GM13977 (cell line): Measurements from ENCODE around the gene EMC10.
A peak's percentile ranks its signal among the peaks of the same experiment; 100 is the strongest.

Source experiments
- DNase-seq: peaks from one replicate; pipeline ENCODE4 v3.0.0; 2012; ENCODE audit warnings: low spot score
- CTCF ChIP-seq: IDR thresholded peaks from 2 replicates; pipeline ENCODE4 v1.5.1; 2012; ENCODE audit warnings: mild to moderate bottlenecking, control low read depth; ENCODE audit not compliant: insufficient read depth; ENCODE audit errors: extremely low read depth, missing control alignments
- in situ Hi-C: fragments of 300-500 bp; cut with MboI; formaldehyde crosslinking; loops from one replicate; pipeline ENCODE4 v1.12.0; 2022; ENCODE audit warnings: low sequenced_read_pairs, low pct_unique_long_range_greater_than_20kb, mixed read lengths, inconsistent platforms; ENCODE audit not compliant: unreplicated experiment

The EMC10 gene

GRCh38 chr19:50461066-50461875 lies 15.0 kb upstream of the EMC10 start:
- TF ChIP-seq CTCF, result peak; percentile 92
- DNase-seq, result peak; percentile 94

GRCh38 chr19:50462970-50463369 lies 13.3 kb upstream of the EMC10 start:
- in situ Hi-C loops, result loop anchor here (5.0 kb wide), 1 partner anchor 106 kb away; no protein-coding TSS in a partner anchor
- DNase-seq, result no peak
- TF ChIP-seq CTCF, result no peak

More at GRCh38 chr19:50461066-50461875, 15.0 kb upstream of the EMC10 start:
- in situ Hi-C loops, result loop anchor here (5.0 kb wide), 1 partner anchor 104 kb away; no protein-coding TSS in a partner anchor

GRCh38 chr19:50464348-50464747 lies 12.0 kb upstream of the EMC10 start:
- in situ Hi-C loops, result loop anchor here (5.0 kb wide), 1 partner anchor 107 kb away; no protein-coding TSS in a partner anchor
- TF ChIP-seq CTCF, result no peak

GRCh38 chr19:50465000-50465399 lies 11.3 kb upstream of the EMC10 start:
- no peak for DNase-seq
- TF ChIP-seq CTCF, result no peak
- in situ Hi-C loops, result loop anchor here (5.0 kb wide), 1 partner anchor 108 kb away; no protein-coding TSS in a partner anchor

More at GRCh38 chr19:50464348-50464747, 12.0 kb upstream of the EMC10 start:
- no peak for DNase-seq

- no peak for DNase-seq
- TF ChIP-seq CTCF, result no peak
- in situ Hi-C loops, result no loop called here
Observed at GRCh38 chr19:50465986-50466705, 10.2 kb upstream of the EMC10 start.

- in situ Hi-C loops, result no loop called here
- TF ChIP-seq CTCF, result no peak
- DNase-seq, result no peak
Observed at GRCh38 chr19:50466706-50467039, 9.6 kb upstream of the EMC10 start.
